ENCODE results near the gene SMAD3.

Gene SMAD3

DNA sequence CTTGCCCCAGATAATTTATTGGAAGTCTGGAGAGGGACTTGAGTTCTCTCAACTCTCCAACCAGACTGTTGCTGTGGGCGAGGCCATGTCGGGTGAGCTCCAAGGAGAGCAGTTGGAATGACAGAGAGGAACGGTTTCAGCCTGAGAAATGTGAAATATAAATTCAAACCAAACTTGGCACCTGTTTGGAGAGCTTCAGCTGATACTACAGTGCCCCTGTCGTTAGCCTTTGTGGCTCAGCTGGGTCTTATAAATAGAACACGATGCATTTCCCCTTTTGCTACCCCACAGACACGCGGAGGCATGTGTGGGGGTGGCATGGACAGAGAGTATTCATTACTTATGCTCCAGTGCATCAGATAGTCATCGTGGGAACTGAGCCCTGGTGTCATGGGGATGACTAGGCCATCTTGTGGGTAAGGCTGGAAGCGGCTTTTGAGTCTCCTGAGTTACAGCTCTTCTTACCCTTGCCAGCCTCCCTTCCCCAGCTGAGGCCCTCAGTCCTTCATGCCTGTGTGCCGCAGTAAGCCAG is 15.6 kb downstream of the SMAD3 start:
- peak in 1 of 3 donors; percentile 70 for DNase-seq (ENCODE audit: low read depth in 3 of 3)

DNA sequence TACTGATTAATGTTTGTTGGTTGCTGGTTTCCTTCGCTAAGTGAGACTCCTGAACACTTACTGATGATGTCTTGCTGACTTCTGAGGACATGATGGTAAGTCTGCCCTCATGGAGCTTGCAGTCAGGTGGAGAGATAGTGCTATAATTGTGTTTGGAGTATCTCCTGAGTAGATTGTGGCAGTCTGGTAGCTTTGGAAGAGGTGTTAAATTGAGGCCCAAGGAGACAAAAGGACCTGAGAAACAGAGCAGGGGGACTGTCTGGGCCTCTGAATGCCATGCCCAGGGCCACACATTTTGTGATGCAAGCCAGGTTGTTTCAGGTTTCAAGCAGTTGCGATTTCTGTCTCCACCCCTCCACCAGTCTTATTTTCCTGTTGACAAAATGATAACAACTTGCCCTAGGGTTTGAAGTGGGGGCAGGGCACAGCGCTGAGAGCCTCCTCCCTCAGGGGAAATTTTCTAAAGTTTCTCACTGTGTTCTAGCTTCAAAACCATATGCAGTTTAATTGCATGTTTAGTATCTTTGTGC is 16.7 kb downstream of the SMAD3 start:
- no peak for DNase-seq (ENCODE audit: low read depth in 3 of 3)

DNA sequence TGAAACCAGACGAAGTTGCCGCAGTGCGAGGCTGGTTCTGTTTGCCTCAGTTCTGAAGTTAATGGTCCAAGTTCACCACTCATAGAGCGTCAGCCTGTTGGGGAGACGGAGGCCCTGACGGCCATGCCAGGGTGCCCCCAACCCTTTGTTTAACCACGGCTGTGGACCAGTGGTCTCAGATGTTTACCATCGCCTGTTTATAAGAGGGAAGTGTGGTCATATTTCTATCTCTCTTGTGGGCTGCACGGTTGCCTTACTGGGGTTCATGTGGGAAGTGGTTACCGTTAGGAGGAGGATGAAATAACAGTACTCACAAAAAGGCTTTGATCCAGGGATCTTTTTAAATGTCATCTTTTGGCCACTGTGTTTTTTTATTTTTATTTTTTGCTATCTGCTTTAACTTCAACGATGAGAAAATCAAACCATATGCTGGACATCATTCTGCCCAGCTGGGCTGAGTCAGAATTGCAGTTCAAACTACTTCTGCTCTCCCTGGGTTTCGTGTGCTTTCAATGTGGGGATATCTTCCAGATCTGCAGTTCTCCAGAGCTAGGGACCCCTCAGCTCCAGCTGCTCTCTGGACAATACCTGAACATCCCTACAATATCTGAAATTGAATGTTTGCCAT is 17.8 kb downstream of the SMAD3 start:
- DNase-seq (ENCODE audit: low read depth in 3 of 3): no peak

DNA sequence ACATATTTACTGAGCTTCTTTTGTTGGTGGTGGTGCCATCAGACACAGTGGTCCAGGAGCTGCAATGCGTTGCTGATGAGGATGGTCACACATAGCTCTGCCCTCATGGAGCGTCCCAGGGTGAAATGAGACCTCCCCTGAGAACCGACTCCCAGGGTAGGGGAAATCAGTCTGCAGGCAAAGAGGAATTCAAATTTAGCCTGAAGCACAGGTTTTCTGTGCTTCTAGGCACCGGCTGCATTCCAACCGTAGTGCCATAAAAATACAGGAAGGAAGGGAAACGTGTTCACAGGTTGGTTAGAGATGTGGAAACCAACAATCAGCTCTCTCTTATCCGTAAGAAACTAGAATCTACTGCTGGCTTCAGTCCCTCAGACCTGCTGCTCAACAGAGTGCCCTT is 19.2 kb downstream of the SMAD3 start:
- no peak for DNase-seq (ENCODE audit: low read depth in 3 of 3)

DNA sequence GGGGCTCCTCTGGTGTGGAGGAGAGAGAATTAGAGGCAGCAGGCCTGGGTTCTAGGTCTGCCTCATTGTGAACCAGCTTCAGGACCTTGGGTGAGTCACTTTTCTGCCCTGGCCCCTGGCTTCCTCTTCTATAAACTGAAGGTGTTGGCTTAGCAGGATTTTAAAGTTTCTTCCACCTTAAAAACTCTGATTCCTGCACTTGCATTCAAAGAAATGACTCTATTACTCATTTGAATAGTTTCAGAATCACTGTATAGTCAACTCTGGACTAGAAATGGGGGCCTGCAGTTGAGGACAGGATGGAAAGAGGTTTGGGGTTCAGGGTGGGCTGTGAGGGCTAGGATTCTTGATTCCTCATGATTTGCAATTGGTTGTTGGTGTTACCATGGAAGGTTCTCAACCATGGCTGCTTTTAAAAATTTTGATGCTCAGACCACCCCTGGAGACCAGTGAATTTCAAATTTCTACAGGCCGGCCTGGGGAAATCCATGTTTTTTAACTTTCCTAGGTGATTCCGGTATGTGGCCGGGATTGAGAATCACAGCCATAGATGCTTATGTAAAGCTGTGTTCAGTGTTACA is 19.9 kb downstream of the SMAD3 start:
- DNase-seq (ENCODE audit: low read depth in 3 of 3): peak in 1 of 3 donors; percentile 68

DNA sequence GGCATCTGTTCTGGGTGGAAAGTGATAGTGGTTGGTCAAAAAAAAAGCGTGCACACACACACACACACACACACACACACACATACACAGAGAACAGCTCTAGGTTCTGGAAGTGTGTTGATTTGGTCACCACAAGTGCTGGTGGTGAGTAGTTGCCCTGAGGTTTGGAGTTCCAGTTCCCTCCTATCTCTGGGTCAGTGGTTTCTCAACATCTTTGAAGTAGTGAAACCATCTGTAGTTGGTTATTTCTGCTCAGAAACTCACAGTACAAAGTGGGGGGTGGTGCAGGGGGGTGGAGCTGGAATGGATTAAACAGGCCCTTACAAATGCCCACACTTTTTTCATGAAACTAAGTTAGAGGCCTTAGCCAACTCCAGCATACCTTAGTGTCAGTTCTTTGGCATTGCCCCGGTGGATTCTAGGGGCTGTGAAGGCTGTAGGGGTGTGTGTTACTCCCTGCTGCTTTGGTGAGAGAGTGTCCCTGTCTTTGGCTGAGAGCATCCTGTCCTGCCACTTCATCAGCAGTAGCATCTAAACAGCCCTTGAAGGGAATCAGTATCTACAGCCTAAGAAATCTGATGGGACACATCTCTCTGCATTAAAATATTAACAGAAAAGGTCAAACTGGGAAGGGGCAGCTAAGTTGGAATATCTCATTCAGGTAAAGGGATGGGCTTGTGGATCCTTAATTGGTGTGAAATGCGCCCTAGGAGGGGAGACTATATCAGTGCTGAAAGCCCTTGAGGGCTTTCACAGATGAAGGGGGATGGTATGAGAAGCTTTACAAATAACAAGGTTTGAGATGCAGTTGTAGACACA is 20.6 kb downstream of the SMAD3 start:
- DNase-seq (ENCODE audit: low read depth in 3 of 3): no peak

DNA sequence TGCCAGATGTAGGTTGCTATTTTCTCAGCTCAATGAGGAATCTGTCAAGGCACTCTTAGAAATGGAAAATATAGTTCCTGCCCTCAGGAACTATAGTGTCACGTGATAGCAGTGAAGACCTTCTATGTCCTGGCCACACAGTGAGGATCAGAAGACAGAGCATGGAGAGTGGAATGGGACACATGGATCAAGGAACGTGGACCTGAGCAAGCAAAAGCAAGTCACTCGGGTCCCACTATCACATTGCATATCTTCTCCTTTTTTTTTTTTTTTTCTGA is 21.2 kb downstream of the SMAD3 start:
- no peak for DNase-seq (ENCODE audit: low read depth in 3 of 3)

DNA sequence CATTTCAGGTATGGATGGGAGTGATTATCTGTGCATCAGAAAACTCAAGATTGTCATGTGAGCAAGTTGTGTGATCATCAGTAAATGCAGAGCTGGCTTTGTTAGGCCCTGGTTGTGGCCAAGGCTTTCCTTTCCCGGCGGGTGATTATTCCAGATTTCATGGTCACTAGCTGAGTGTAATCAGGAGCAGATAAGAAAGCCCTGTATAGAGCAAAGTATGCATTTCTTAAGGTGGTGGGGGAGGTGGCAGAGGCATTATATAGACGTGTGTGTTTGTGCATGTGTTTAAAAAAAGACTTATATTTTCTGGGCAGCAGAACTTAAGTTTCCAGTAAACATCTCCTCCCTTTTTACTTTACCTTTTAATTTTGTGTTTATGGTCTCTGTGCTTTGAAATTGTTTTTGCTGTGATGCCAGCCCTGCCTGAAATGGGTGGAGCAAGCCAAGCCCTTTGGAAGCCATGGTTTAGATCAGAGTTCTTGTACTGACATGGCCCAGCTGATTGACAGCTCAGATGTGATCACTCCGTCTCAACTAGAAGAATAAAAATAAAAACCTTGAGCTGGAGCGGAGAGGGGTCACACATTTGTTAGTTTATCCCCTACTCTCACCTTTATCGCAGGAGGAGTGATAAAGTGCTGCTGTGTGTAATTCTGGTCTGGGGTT is 22.2 kb downstream of the SMAD3 start:
- DNase-seq (ENCODE audit: low read depth in 3 of 3): no peak

DNA sequence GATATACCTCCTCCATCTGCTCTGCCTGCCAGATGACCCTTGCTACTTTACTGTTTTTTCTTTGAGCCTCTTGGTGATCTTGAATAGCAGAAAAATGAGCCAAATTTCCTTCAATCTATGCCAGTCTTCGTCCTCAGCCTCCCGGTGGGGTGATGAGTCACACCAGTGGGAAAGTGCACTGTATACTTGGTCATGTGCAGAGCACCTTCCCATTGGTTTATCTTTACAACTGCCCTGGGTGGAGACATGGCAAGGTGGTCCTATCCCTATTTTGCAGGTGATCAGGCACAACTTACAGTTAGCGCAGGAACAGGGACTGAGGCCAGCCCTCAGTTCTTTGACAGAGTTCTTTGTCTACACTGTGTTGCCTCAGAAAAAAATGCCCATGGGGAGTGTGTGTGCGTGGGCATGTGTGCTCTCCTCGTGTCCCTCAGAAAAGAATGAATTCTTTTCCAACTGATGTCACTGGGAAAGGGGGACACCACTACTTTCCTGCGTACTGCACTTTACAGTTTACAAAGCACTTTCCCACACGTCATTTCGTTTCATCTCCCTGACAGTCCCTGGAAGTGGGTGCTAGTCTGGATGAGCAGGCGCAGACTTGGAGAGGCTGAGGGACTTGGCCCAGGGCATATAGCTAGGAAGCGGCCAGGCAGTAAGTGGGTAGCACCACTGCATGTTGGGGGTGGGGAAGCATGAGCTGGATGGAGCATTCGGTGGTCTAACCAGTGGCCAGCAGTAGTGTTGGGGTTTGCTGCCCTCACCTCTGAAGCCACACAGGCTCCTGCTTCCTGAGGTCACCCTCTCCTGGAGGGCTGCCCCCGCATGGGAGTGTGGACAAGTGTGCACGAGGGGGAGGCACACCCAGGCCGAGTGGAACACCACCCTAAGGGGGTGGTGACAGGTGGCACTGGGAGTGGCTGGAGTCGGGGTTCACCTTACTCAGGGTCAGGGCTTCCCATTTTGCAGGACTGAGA is 24.1 kb downstream of the SMAD3 start:
- DNase-seq (ENCODE audit: low read depth in 3 of 3): no peak

DNA sequence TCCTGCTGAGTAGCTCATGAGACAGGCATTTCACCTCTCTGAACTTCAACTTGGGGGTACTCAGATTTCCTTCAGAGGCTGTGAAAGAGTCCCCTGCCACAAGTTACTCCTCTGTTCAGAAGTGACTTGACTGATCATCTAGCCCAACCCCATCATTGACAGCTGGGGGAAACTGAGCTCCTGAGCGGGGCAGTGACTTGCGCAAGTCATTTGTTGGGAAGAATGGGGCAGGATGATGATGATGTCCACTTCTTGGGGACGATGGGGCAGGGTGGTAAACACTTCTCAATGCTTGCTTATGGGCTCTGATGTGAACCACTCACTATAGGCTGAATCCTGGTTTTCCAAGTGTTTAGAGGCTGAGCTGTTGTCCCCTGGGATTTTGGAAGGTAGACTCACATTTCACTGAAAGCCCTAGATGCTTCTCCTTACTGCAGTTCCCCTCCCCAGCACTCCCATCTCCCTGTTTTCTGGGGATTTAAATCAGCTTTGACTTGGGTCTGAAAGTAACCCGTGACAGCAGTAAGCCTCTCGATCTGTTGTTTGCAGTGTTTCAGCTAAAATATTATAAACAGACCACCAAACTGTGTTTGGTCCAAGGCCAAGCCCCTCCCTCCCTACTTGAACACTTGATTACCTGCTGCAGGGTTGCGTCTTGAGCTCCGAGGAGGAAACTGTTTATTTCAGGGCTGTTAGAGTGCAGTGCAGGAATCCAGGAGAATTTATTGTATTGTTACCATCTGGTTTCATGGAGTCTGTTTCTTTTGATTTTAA is 25.1 kb downstream of the SMAD3 start:
- no peak for DNase-seq (ENCODE audit: low read depth in 3 of 3)

DNA sequence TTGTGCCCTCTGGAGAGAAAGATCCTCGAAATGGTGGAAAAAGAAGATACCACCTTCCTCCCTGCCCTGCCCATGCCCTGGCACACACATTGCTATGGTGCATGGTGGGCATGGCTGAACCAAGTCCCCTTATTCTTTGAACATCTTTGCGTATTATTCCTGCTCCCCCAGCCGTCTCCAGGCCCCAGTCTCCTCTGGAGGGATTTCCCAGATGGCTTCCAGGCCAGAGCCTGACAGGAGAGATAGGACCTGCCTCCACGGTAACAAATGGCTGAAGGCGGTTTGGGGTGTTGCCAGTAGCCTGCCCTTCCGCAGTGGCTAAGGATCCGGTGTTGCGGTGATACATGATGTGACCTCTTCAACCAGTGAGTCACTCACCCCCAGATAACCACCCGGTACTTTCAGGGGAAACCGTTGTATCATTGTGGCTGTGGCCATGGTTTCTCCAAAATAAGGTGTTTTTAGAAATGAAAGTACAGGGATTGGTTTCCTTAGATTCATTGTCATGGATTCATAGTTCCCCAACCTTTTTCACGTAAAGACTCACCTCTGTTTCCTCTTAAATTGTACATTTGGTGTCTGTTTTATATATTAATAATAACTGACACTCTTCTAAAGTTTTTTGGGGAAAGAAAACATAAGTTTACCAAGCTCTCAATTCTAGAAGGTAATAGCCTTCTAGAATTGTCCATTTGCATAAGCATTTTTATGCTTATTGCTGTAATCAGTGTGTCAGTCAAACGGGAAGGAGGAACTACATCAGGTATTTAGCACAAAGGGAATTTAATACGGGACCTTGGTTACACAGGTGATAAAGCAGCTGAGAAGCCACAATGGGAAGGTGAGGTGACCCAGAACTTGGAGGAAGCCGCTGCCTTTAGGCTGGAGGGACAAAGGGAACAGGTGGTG is 25.9 kb downstream of the SMAD3 start:
- DNase-seq (ENCODE audit: low read depth in 3 of 3): peak in 1 of 3 donors; percentile 63

DNA sequence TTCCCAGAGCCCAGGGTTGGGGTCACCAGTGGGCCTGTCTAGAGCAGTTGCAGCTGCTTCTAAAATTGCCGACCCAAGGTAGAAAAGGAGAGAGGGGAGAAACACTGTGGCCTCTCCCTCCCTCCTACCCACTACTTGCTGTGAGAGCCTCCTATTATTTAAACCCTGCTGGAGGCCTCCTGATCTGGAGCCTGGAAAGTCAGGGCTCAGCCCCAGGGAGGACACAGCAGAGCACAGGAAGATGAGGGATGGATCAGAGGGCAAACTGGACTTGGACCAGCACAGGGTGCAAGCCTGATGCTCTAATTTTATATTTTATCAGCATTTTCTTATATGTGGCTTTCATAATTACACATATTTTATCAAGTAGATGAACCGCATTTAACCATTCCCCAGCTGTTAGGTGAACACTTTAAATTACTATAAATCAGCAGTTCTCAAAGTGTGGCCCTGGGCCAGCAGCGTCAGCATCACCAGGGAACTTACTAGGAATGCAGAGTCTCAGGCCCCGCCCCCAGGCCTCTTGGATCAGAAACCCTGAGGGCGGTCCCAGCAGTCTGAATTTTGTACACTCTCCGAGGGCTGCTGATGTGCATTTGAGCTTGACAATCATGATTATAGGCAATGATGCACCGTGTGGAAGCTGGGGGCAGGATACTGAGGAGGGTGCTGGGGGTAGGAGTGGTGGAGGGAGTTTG is 26.7 kb downstream of the SMAD3 start:
- no peak for DNase-seq (ENCODE audit: low read depth in 3 of 3)

DNA sequence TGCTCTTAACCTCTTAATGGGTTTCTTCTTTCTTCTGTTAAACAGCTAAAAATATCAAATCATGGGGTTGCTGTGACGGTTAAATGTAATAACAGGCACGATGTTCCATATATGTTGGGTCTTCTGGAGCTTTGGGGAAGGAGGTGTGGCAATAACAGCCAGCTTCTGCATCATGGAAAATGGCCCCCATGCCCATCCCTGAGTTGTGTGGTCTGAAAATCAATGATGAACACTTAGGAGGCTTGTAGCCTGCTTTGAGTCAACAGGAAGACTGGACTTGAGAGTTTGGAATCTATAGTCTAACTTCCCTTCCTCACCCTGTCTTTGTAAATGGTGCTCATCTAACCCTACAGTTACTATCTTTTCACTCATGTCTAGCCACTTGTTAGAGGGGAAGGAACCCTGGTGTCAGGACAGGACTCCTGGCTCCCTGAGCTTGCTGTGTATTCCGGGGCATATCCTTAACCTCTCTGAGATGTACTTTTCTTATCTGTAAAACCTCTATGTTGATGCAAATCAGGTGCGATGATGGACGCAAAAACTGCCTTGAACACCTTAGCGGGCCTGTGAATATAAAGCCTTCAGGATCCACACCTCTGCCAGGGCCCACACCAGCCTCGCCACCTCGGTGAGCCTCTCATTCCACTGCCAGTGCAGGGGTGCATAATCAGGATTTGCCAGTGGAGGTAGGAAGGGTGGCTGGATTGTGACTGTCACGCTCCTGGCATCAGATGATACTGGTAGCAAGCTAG is 27.5 kb downstream of the SMAD3 start:
- DNase-seq (ENCODE audit: low read depth in 3 of 3): no peak

DNA sequence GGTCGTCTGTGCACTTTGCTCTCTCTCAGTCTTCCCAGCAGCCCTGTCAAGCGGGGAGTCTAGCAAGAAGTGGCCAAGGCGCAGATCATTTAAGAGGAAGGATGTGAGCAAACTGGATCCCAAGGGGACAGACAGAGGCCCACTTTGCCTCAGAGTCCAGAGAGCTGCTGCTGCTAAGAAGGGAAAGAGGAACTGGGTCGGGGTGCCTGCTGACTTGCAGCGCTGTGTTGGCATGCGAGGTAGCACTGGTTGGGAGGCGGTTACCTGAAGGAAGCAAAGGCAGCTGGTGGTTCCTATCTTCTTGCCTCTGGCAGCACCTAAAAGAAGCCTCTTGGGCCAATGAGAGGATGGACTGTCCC is 28.1 kb downstream of the SMAD3 start:
- DNase-seq (ENCODE audit: low read depth in 3 of 3): no peak

DNA sequence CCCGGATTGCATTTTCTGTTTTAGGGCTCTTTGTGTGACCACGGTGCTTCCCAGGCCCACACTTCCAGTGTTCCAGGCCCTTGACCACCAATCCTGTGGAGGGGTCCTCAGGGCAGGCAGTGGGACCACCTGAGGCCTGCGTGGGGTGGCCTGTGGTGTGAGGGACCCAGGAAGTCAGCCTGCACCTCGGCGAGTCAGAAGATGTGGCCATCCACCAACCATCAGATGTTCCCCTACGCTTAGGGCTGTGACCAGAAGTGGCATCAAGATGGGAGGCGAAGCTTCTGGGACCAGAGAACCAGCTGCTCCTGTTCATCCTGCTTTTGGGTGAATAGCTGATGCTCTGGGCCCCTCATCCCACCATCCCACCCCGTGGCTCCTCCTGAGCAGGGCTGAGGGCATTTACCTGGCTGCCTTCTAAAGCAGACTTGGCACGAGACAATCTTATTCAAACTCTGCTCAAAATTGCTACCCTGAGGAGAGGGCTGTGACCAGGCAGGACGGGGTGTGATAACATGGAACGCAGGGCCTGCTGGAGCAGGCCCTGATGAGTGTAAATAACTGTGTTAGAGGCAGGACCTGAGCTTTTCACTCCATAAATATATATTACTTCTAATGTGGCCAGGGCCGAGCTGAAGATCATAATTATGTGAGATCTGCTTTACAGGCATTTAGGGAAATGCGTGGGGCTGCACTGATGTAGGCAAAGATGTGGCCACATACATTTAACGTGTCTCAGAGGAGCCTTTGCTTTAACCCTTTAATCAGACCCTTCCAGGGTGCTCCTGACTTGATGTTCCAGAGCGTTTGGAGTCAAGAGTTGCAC is 28.8 kb downstream of the SMAD3 start:
- DNase-seq (ENCODE audit: low read depth in 3 of 3): no peak

DNA sequence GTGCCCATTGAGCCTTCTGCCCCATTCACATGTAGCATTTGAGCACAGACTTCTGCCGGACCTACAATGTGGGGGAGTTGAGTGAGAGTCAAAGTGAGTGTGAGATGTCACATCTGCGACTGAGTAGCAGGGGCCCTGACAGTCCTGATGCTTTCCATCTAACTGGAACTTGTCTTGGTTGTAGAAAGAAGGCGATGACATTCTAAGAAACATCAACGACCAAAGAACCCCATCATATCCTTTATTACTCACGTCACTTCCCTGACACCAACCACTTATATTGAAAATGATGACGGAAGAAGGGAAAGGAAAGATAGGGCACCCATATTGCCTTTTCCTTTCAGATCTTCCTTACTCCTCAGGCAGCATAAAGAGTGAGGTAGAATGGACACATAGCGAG is 30.5 kb downstream of the SMAD3 start:
- no peak for DNase-seq (ENCODE audit: low read depth in 3 of 3)
